ENCODE measurements around the gene IRF3. TPM values are rescaled to one million over a fixed set of nuclear protein-coding genes. Genes with fewer than 3 reads are reported as not detected.

The IRF3 gene
- 34.7 and 35.8 TPM in 2 replicates for total RNA-seq
- polyA plus RNA-seq (2012): 76.8 TPM

GRCh38 chr19:49665351-49666119 lies at the start of gene IRF3, which contains the start of gene BCL2L12:
TSS of gene IRF3 (minus strand) at chr19:49665857. CDS start at chr19:49664838, 1,019 bp downstream.
TSS of gene BCL2L12 (plus strand) at chr19:49665933. CDS start at chr19:49666693, 760 bp downstream.
- DNase-seq (ENCODE audit: low read depth): peak; percentile 98

- DNase-seq (ENCODE audit: low read depth): no peak
These were observed 47.7 kb upstream of the IRF3 start for GRCh38 chr19:49713236-49713845.

- DNase-seq (ENCODE audit: low read depth): no peak
These were observed 46.8 kb upstream of the IRF3 start for GRCh38 chr19:49712397-49712859.

DNA sequence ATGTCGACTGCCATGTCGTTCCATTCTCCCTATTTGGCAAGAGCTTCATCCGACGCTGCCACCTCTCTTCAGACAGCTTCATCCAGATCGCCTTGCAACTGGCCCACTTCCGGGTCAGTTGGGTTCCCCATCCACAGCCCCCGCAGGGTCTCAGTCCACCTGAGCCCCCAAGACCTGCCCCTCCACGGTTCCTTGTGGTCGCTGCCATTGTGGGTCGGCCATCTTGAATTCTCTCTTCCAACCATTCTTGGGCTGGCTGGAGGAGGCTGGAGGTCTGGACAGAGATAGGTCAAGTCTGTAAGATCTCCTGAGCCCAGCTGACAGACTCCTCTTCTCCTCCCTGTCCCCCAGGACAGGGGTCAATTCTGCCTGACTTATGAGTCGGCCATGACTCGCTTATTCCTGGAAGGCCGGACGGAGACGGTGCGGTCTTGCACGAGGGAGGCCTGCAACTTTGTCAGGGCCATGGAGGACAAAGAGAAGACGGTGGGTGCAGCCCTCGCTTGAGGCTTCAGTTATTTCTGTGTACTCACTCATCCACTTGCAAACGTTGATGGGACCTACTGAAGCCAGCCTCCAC lies 44.8 kb upstream of the IRF3 start:
- DNase-seq (ENCODE audit: low read depth): no peak

GRCh38 chr19:49705919-49706318 lies 40.3 kb upstream of the IRF3 start:
- DNase-seq (ENCODE audit: low read depth): no peak

- DNase-seq (ENCODE audit: low read depth): no peak
These were observed 39.4 kb upstream of the IRF3 start for GRCh38 chr19:49704888-49705642.

DNA sequence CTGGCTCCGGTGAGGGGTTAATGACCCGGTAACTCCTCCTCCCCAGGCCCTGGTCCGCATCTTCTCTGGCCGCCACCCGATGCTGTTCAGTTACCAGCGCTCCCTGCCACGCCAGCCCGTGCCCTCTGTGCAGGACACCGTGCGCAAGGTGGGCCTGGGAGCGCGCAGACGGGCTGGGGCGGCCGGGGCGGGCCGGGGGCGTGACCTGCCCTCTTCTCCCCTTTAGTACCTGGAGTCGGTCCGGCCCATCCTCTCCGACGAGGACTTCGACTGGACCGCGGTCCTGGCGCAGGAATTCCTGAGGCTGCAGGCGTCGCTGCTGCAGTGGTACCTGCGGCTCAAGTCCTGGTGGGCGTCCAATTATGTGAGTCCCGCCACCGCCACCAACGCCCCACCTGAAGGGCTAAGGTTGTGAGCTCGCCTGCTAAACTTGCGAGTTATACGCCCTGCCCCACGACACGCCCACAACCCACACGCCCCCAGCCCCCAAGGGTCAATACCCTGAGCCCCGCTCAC lies 35.7 kb upstream of the IRF3 start:
- DNase-seq (ENCODE audit: low read depth): no peak

GRCh38 chr19:49700563-49700962 lies 34.9 kb upstream of the IRF3 start:
- DNase-seq (ENCODE audit: low read depth): no peak

DNA sequence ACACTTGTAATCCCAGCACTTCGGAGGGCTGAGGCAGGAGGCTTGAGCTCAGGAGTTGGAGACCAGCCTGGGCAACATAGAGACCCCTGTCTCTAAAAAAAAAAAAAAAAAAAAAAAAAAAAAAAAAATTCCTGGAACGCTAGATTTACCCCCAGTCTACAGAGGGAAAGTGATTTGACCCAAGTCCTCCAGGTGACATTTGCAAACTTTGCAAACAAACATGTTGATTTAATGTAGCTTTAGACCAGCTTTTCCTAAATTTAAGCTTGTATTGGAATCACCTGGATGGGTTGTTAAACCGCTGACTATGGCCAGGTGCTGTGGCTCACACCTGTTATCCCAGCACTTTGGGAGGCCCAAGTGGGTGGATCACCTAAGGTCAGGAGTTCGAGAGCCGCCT lies 33.7 kb upstream of the IRF3 start:
- DNase-seq (ENCODE audit: low read depth): no peak

GRCh38 chr19:49696865-49697264 lies 31.2 kb upstream of the IRF3 start:
- DNase-seq (ENCODE audit: low read depth): no peak

DNA sequence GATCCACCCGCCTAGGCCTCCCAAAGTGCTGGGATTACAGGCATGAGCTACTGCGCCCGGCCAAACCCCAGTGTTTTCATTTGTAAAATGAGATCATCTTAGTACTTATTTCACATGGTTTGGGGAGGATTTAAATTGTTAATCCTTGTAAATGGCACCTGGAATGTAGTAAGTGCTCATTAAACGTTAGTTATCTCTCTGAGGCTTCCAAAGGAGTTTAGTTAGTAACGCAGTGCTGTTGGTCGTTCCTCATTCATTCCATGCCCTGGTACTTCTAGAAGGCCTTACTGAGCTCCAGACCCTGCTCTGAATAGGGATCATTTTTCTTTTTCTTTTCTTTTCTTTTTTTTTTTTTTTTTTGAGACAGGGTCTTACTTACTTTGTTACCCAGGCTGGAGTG lies 30.5 kb upstream of the IRF3 start:
- DNase-seq (ENCODE audit: low read depth): no peak

GRCh38 chr19:49692147-49692506 lies 26.5 kb upstream of the IRF3 start:
- no peak for DNase-seq (ENCODE audit: low read depth)

DNA sequence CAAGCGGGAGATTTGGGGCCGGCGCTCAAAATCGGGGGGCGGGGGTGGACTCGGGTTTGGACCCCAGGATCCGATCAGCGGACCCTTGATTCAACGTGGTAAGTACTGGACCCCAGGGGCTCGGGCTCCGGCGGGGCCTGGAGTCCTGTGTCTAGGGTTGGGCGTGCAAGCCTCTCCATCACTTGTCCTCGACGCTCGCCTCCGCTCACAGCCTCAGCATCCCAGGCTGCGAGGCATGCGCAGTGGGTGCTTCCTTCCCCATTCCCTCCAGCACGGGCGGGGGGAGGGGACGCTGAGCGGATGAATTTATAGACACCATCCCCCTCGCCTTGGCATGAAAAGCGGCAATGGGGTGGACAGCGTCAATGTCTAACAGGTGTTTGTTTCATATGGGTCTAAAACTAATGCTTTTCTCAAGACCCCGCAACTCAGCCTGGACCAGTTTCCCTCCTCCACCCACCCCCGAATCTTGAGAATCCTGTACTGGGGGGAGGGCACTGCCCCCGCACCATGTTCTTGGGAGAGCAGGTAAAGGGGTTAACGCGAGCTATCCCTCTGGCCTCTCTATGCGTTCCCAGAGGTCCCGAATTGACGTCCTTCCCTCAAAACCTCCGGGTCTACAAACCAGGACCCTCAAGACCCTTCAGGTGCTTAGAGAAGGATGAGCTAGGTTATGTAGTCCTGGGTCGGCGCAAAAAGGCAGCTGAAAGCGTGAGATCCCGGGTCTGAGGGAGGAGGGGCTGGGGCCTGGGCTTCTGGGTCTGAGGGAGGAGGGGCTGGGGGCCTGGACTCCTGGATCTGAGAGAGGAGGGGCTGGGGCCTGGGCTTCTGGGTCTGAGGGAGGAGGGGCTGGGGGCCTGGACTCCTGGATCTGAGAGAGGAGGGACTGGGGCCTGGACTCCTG lies 25.8 kb upstream of the IRF3 start:
- DNase-seq (ENCODE audit: low read depth): peak; percentile 33

GRCh38 chr19:49690656-49691242 lies 25.1 kb upstream of the IRF3 start, which contains the start of gene CPT1C:
TSS of gene CPT1C (plus strand) at chr19:49691116. CDS start at chr19:49692253, 1,137 bp downstream.
- DNase-seq (ENCODE audit: low read depth): peak; percentile 68

GRCh38 chr19:49690079-49690655 lies 24.5 kb upstream of the IRF3 start:
- no peak for DNase-seq (ENCODE audit: low read depth)

DNA sequence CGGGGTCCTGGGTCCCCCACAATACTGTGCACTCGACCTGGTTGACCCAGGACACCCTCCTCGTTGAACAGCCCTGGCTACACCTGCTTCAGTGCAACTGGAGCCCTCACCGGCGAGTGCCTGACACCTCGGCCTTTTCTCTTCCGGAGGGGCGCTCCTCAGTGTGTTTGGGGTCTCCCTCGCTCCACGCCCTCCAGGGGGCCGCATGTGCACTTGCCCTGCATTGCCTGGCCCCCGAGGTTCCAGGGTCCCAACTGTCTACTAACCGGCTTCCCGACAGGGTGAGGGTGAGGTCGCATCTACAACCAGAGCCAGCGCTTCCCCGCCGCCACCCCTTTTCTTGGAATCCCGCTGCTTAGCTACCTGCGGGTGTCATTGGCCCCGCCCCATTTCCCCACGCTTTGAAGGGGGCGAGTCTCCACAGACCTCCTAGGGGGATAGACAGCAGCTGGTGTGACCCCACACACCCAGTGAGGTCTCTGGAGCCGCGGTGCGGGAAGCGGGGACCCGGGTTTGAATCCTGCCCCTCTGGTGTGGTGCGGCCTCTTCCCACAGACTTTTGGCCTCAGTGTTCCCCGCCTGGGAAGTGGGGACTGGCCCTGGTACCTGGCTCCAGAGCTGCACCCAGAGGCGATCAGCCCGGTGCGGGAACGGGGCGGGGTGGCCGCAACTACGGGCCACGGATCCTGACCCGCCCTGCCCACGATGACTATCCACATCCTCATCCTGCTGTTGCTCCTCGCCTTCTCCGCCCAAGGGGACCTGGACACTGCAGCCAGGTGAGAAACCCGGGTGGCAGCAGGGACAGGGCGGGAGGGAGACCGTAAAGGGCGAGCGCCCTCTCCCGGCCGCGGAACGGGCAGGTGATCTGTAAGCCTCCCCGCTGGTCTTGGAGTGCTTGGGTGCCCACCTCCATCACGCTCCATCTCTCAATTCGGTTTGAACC lies 23.7 kb upstream of the IRF3 start, which contains the start of gene ADM5:
Gene ADM5, plus strand, starts transcription at position 462 of the 946 bp plus-strand sequence. Its CDS starts 244 bp downstream, at position 706.
- no peak for DNase-seq (ENCODE audit: low read depth)

DNA sequence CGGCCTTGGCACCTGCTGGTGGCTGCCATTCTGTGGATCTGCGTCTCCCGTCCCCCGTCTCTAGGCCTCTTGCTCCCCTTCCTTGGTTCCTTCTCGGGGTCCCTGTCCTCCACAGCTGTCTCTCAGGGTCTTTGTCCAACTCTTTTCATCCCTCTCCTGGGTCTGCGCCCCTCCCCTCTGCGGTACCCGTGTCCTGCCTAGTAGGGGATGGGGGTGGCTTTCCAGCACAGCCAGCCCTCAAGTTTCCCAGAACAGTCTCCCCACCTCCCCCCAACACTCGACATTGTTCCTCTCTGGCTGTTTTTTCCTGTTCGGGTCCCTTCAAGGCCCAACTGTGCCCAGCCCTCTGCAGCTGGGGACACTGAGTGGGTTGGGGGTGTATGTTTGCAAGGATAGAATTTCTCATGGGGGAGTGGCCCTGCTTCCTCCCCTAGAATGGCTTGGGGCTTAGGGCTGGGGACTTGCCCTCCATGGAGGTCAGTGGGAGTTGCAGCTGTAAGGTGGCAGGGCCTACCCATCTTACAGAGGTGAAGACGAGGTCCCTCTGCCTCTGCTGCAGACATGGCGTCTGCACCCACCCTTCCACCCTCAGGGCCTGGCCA lies 23.0 kb upstream of the IRF3 start:
- DNase-seq (ENCODE audit: low read depth): no peak
